HG03432 (cell line): ENCODE data around the gene SLC22A12.

Source experiments
- ATAC-seq: cut with Tn5 transposase; IDR thresholded peaks from one replicate; pipeline ENCODE4 v1.9.1; 2021; ENCODE audit warnings: mild to moderate bottlenecking, moderate library complexity; ENCODE audit not compliant: unreplicated experiment

The SLC22A12 gene

GRCh38 chr11:64643256-64643881, 52.3 kb downstream of the SLC22A12 start:
- no peak for ATAC-seq

GRCh38 chr11:64643920-64644646, 53.1 kb downstream of the SLC22A12 start:
- ATAC-seq, result no peak

GRCh38 chr11:64644647-64645275, 53.7 kb downstream of the SLC22A12 start:
- no peak for ATAC-seq

GRCh38 chr11:64647019-64647779, 56.2 kb downstream of the SLC22A12 start:
- ATAC-seq, result no peak

GRCh38 chr11:64648551-64648950, 57.5 kb downstream of the SLC22A12 start:
- no peak for ATAC-seq

GRCh38 chr11:64649291-64649697, 58.3 kb downstream of the SLC22A12 start:
- ATAC-seq, result no peak

- no peak for ATAC-seq
Measured at GRCh38 chr11:64650923-64651523, 60.0 kb downstream of the SLC22A12 start.
